GM12878 (cell line): Measurements from ENCODE around the gene OSTC. TPM values are rescaled to one million over a fixed set of nuclear protein-coding genes. Genes with fewer than 3 reads are reported as not detected.
A peak's percentile ranks its signal among the peaks of the same experiment; 100 is the strongest.

Experiments
- ATAC-seq: fragments of 200-7000 bp; cut with Tn5 transposase; 3 replicates; pipeline ENCODE4 v1.9.1; 2020; ENCODE audit warnings: mild to moderate bottlenecking, moderate library complexity
- Bru-seq: library from RNA; stranded (reverse); fragments of 400-500 nt; gene quantifications from one replicate; lab custom pipeline; 2021; lab: Mats Ljungman, UMichigan
- BruChase-seq, 2 experiments: library from RNA; stranded (reverse); fragments of 400-500 nt; gene quantifications; one replicate each; lab custom pipeline; 2021; lab: Mats Ljungman, UMichigan
- BruUV-seq: library from RNA; stranded (reverse); fragments of 400-500 nt; replicated peaks from 2 replicates; lab custom pipeline; 2021; lab: Mats Ljungman, UMichigan
- CTCF ChIA-PET: fragments of 300-600 bp; sonication (Branson Sonifier 250); formaldehyde crosslinking; extraction: SDS; loops from one replicate; lab custom pipeline; 2021; ENCODE audit warnings: inconsistent platforms; lab: Yijun Ruan, JAX
- POLR2A ChIA-PET: fragments of 350-600 bp; formaldehyde crosslinking; extraction: SDS; loops from one replicate; lab custom pipeline; 2021; ENCODE audit warnings: inconsistent platforms; lab: Charles Lee
- RAD21 ChIA-PET: fragments of 300-600 bp; sonication (Branson Sonifier 250); formaldehyde crosslinking; loops from one replicate; lab custom pipeline; 2023; ENCODE audit warnings: antibody characterized with exemption; ENCODE audit not compliant: unreplicated experiment; lab: Charles Lee
- SMC1A ChIA-PET: fragments of 300-600 bp; sonication (Branson Sonifier 250); formaldehyde crosslinking; loops from one replicate; lab custom pipeline; 2023; ENCODE audit not compliant: unreplicated experiment, uncharacterized antibody; lab: Charles Lee
- DNase-seq: peaks from one replicate; pipeline ENCODE4 v3.0.0-alpha.2; 2011; ENCODE audit warnings: low read depth, low spot score
- FAIRE-seq: peaks from 3 replicates; lab custom pipeline; 2011; peaks lifted over from hg19 to GRCh38; lab: Jason Lieb, UNC
- H2AFZ ChIP-seq: 2 replicates; pipeline ENCODE4 v1.6.0; 2011; ENCODE audit warnings: low read depth, low read length, control low read depth; ENCODE audit not compliant: control insufficient read depth
- H3K27ac ChIP-seq: 2 replicates; pipeline ENCODE4 v1.5.1; 2011; ENCODE audit warnings: control low read depth; ENCODE audit not compliant: control insufficient read depth, insufficient read depth
- H3K27me3 ChIP-seq, 2 experiments: replicated peaks in 1 of 2; 2 replicates each; pipeline versions ENCODE4 v1.6.0 to v1.6.1; 2011; ENCODE audit warnings: low read length in 1 of 2; ENCODE audit not compliant: control insufficient read depth in 2 of 2, insufficient read depth in 2 of 2
- H3K36me3 ChIP-seq, 2 experiments: 2 replicates each; pipeline ENCODE4 v1.5.1; 2011; ENCODE audit warnings: low read length in 1 of 2; ENCODE audit not compliant: control insufficient read depth in 2 of 2, insufficient read depth in 2 of 2
- H3K4me1 ChIP-seq: 2 replicates; pipeline ENCODE4 v1.6.1; 2011; ENCODE audit warnings: mild to moderate bottlenecking, low read length, moderate library complexity, mixed read lengths; ENCODE audit not compliant: control insufficient read depth, insufficient read depth
- H3K4me2 ChIP-seq: 2 replicates; pipeline ENCODE4 v1.6.0; 2011; ENCODE audit warnings: control low read depth; ENCODE audit not compliant: control insufficient read depth, insufficient read depth
- H3K4me3 ChIP-seq: fragments of 200-600 bp; sonication (generic); 2 replicates; pipeline ENCODE4 v1.5.1; 2016
- H3K79me2 ChIP-seq: 2 replicates; pipeline ENCODE4 v1.6.0; 2011; ENCODE audit warnings: low read length; ENCODE audit not compliant: control insufficient read depth, insufficient read depth
- H3K9ac ChIP-seq: 2 replicates; pipeline ENCODE4 v1.8.0; 2011; ENCODE audit warnings: low read length, control low read depth, mixed read lengths; ENCODE audit not compliant: control insufficient read depth, insufficient read depth
- H3K9me3 ChIP-seq: replicated peaks from 3 replicates; pipeline ENCODE4 v1.5.1; 2011; ENCODE audit warnings: mild to moderate bottlenecking, low read length; ENCODE audit not compliant: control insufficient read depth, insufficient read depth
- H4K20me1 ChIP-seq: 2 replicates; pipeline ENCODE4 v1.6.0; 2011; ENCODE audit not compliant: control insufficient read depth, insufficient read depth
- ATF7 ChIP-seq: fragments of 450-650 bp; IDR thresholded peaks from 2 replicates; pipeline ENCODE4 v1.6.1; 2016; ENCODE audit warnings: low read depth, mild to moderate bottlenecking
- CBX5 ChIP-seq: sonication (generic); IDR thresholded peaks from 2 replicates; pipeline ENCODE4 v1.6.1; 2016; ENCODE audit warnings: low read depth, moderate library complexity, mild to moderate bottlenecking, inconsistent platforms
- FOS ChIP-seq: IDR thresholded peaks from 3 replicates; pipeline ENCODE4 v1.6.1; 2011; ENCODE audit warnings: borderline replicate concordance; ENCODE audit not compliant: insufficient read length; ENCODE audit errors: extremely low read depth
- IKZF1 ChIP-seq: fragments of 450-650 bp; conservative IDR thresholded peaks from 2 replicates; pipeline ENCODE4 v1.6.1; 2017; ENCODE audit warnings: antibody characterized with exemption, mild to moderate bottlenecking
- KDM1A ChIP-seq: fragments of 200-600 bp; sonication (generic); IDR thresholded peaks from 2 replicates; pipeline ENCODE4 v1.6.1; 2016; ENCODE audit warnings: borderline replicate concordance
- MYC ChIP-seq: IDR thresholded peaks from 2 replicates; pipeline ENCODE4 v1.6.1; 2011; ENCODE audit warnings: mild to moderate bottlenecking, low read length, moderate library complexity, inconsistent platforms; ENCODE audit not compliant: insufficient read depth, insufficient replicate concordance, insufficient read length, severe bottlenecking
- PAX5 ChIP-seq: IDR thresholded peaks from 2 replicates; pipeline ENCODE4 v1.6.1; 2011; ENCODE audit warnings: low read depth, low read length, borderline replicate concordance
- POLR2AphosphoS5 ChIP-seq: IDR thresholded peaks from 2 replicates; pipeline ENCODE4 v1.6.1; 2011; ENCODE audit warnings: mild to moderate bottlenecking, low read length, inconsistent platforms
- RB1 ChIP-seq: fragments of 450-650 bp; formaldehyde crosslinking; IDR thresholded peaks from 2 replicates; pipeline ENCODE4 v1.6.1; 2017; ENCODE audit warnings: mild to moderate bottlenecking, borderline replicate concordance
- RELA ChIP-seq: fragments of 450-650 bp; IDR thresholded peaks from 2 replicates; pipeline ENCODE4 v1.8.0; 2014; ENCODE audit warnings: borderline replicate concordance; ENCODE audit not compliant: partially characterized antibody
- SMC3 ChIP-seq: IDR thresholded peaks from 2 replicates; pipeline ENCODE4 v1.6.1; 2011; ENCODE audit warnings: low read length, improper control_type of control experiment, borderline replicate concordance
- SP1 ChIP-seq: IDR thresholded peaks from one replicate; pipeline ENCODE4 v1.6.1; 2011; ENCODE audit warnings: low read depth, low read length
- ZBED1 ChIP-seq: IDR thresholded peaks from 2 replicates; pipeline ENCODE4 v1.6.1; 2016; ENCODE audit warnings: borderline replicate concordance
- ZNF622 ChIP-seq: fragments of 450-650 bp; IDR thresholded peaks from 2 replicates; pipeline ENCODE4 v1.6.1; 2017; ENCODE audit warnings: mild to moderate bottlenecking, inconsistent platforms
- WGBS: methylation state at CpG from one replicate; pipeline ENCODE4 v1.1.6; 2016; ENCODE audit warnings: low lambda C conversion rate; ENCODE audit not compliant: insufficient replicate concordance, insufficient coverage; ENCODE audit errors: missing lambda C conversion rate; 5-methylcytosine and 5-hydroxymethylcytosine counted together
- in situ Hi-C: fragments of 300-500 bp; cut with MboI; formaldehyde crosslinking; loops from 9 replicates; pipeline ENCODE4 v1.14.3; 2018; ENCODE audit warnings: mixed read lengths
- intact Hi-C: fragments of 100-400 bp; cut with micrococcal nuclease; formaldehyde crosslinking; loops from one replicate; pipeline ENCODE4 v1.14.2; 2022; ENCODE audit not compliant: unreplicated experiment
- long read RNA-seq, 2 experiments: library from polyadenylated mRNA; unstranded; transcript quantifications; one replicate each; pipeline ENCODE4 v2.0.0, GENCODE V29; 2019 to 2020
- polyA minus RNA-seq, 3 experiments: library from RNA; depleted of rRNA, polyadenylated mRNA; stranded (reverse); fragments of >200 nt; gene quantifications; 2 replicates each; pipeline ENCODE4 v1.2.3, GENCODE V29; 2011
- polyA plus RNA-seq, 11 experiments: library from polyadenylated mRNA; depleted of rRNA in 4 of 11; unstranded in 6 of 11; stranded (reverse) in 5 of 11; fragments of >200 nt; fragmentation: Nextera tagmentation in 4 of 11; fragmentation: Illumina TruSeq in 1 of 11; extraction: Ambion mirVana in 4 of 11; extraction: Trizol in 1 of 11; gene quantifications; 1 replicate in 1 of 11; 2 replicates in 10 of 11; pipeline versions ENCODE4 v1.2.1 to v1.2.3, GENCODE V29; 2011 to 2016; ENCODE audit warnings: inconsistent platforms in 2 of 11, missing spikeins in 2 of 11, low read depth in 1 of 11
- total RNA-seq, 4 experiments: library from RNA; depleted of rRNA in 3 of 4; stranded (reverse); fragments of >200 nt in 3 of 4; fragmentation: Illumina TruSeq in 1 of 4; extraction: Trizol in 1 of 4; gene quantifications; 2 replicates each; pipeline versions ENCODE4 v1.2.1 to v1.2.3, GENCODE V29; 2013 to 2021
- TF ChIP-seq, protein P1 (sequence below): IDR thresholded peaks from 2 replicates; pipeline ENCODE4 v1.6.1; 2012; ENCODE audit warnings: mild to moderate bottlenecking, low read depth, low read length

Gene OSTC
- 46.6 and 47.8 TPM in 2 replicates for total RNA-seq (2013; cell fraction: nucleolus; rRNA removed)
- total RNA-seq (2014; rRNA removed) (106 and 132 TPM in 2 replicates), total RNA-seq (2014; rRNA removed; fragmentation: Illumina TruSeq; extraction: Trizol) (141 and 148 TPM in 2 replicates), total RNA-seq (2021) (99.5 and 108 TPM in 2 replicates), polyA plus RNA-seq (2011; rRNA removed) (161 and 217 TPM in 2 replicates), polyA plus RNA-seq (2014; fragmentation: Illumina TruSeq; extraction: Trizol) (201 and 229 TPM in 2 replicates), polyA plus RNA-seq (2014; fragmentation: Nextera tagmentation; extraction: Ambion mirVana) (100 to 1,000 TPM; 542 to 681 TPM), polyA plus RNA-seq (2014; rRNA removed) (99.0 and 117 TPM in 2 replicates), polyA plus RNA-seq (2016; fragmentation: Nextera tagmentation; extraction: Ambion mirVana) (100 to 1,000 TPM; 323 to 339 TPM), polyA minus RNA-seq (2011; rRNA and poly(A)+ RNA removed) (72.9 and 74.0 TPM in 2 replicates), Bru-seq, nascent RNA (percentile 92 among the genes with signal in this experiment), BruChase-seq, experiment 1, labeled RNA remaining after a 6-hour chase (percentile 94 among the genes with signal in this experiment), BruChase-seq, experiment 2, labeled RNA remaining after a 2-hour chase (percentile 93 among the genes with signal in this experiment)
- 122 TPM for polyA plus RNA-seq (2011; ENCODE audit: low read depth)
- 89.1 and 103 TPM in 2 replicates for polyA plus RNA-seq (2011; cell fraction: cytosol; rRNA removed)
- 38.8 and 45.9 TPM in 2 replicates for polyA plus RNA-seq (2011; cell fraction: nucleus; rRNA removed)
- polyA plus RNA-seq (2012), result 159 and 171 TPM in 2 replicates
- 23.3 and 25.9 TPM in 2 replicates for polyA minus RNA-seq (2011; cell fraction: cytosol; rRNA and poly(A)+ RNA removed)
- 14.9 and 15.6 TPM in 2 replicates for polyA minus RNA-seq (2011; cell fraction: nucleus; rRNA and poly(A)+ RNA removed)
- long read RNA-seq, experiment 1, transcript OSTC-201 (4 exons, 1,077 nt), result major isoform, 129 of 139 reads
- long read RNA-seq, experiment 1, transcript OSTC-205 (3 exons, 876 nt), result minor isoform, 8 of 139 reads
- long read RNA-seq, experiment 1, partial matches to known transcripts, result 1 of 139 reads
- long read RNA-seq, experiment 1, other reads (novel, unspliced or antisense), result 0 of 139 reads
- long read RNA-seq, experiment 2, transcript OSTC-201 (4 exons, 1,077 nt), result major isoform, 676 of 709 reads
- long read RNA-seq, experiment 2, transcript OSTC-205 (3 exons, 876 nt), result minor isoform, 18 of 709 reads
- long read RNA-seq, experiment 2, partial matches to known transcripts, result 6 of 709 reads
- long read RNA-seq, experiment 2, other reads (novel, unspliced or antisense), result 9 of 709 reads

DNA sequence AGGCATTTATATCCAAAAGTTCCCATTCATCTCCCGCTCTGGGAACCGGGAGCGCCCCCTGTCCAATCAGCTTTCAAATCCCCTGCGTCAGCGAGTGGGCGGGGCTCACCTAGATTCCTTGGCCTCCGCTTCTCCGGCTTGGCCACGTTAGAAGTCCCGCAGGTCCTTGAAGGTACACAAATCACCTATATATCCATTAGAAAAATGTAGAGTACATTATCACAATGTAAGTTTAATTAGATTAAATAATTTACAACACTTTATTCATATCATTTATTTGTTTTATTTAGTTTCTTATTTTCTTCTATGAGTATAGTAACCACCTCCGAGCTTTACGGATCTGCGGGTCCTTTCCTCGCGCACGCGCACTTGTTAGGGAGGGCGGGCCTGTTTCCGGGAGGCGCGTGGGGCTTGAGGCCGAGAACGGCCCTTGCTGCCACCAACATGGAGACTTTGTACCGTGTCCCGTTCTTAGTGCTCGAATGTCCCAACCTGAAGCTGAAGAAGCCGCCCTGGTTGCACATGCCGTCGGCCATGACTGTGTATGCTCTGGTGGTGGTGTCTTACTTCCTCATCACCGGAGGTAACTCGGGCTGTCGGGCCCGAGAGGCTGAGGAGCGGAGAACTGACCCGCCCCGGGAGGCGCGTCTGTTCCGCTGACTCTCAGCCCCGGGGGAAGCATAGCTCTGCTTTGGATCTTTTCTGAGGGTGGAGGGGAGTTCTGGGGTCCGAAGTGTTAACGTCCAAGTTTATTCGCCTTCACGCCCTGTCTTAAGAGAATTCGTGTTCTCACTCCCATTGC, at the start of gene OSTC:
TSS of gene OSTC (plus strand) at position 388 of the 802 bp plus-strand sequence. CDS start at position 445, 57 bp downstream.
- Histone ChIP-seq H3K27me3 (no peaks in the 10 kb centered on the region), H3K4me1 (peaks cover 6% of the 10 kb centered on the region; the same call in 1 of the 2 replicates), H3K4me3 (peak within 1 kb of the TSS; percentile 84), H4K20me1 (no peaks in the 10 kb centered on the region), H3K4me2 (peak within 1 kb of the TSS; percentile 80), H2AFZ (peak within 1 kb of the TSS; percentile 95), H3K9me3 (no peaks in the 10 kb centered on the region), H3K79me2 (peaks cover 44% of the 10 kb centered on the region), H3K27ac (peak within 1 kb of the TSS; percentile 86), H3K9ac (peak within 1 kb of the TSS; percentile 98), H3K36me3 (no peaks in the 10 kb centered on the region)
- FAIRE-seq (peak; percentile 87), ATAC-seq (peak; percentile 92), DNase-seq (peak; percentile 63)
- BruUV-seq, result TSS peak; percentile 87
- in situ Hi-C loops (no loop called here), intact Hi-C loops (loop anchor here (2.0 kb wide), 1 partner anchor 30 kb away; the partner anchor contains the start of gene RPL34)
- POLR2A ChIA-PET, result interaction anchor here (0.6 to 5.0 kb wide), 5 partner anchors 18 to 793 kb away, joined by 3 to 31 read pairs (median 3); partner anchors contain the start of gene RPL34
- WGBS, result under 1% methylated on average over 45 of the region's 45 CpGs
- CTCF ChIA-PET, result interaction anchor here (0.5 to 3.1 kb wide), 4 partner anchors 17 to 659 kb away, joined by 3 to 14 read pairs (median 6); partner anchors contain the start of gene RPL34
- SMC1A ChIA-PET, result interaction anchor here (0.6 to 3.3 kb wide), 6 partner anchors 9 to 660 kb away, joined by 3 to 16 read pairs (median 4); partner anchors contain the start of gene RPL34
- RAD21 ChIA-PET, result interaction anchor here (0.7 to 2.6 kb wide), 3 partner anchors 30 to 783 kb away, joined by 3 to 11 read pairs (median 3); partner anchors contain the start of genes RPL34 and SEC24B
- TF ChIP-seq ZBED1 (no peak), CBX5 (no peak), IKZF1 (peak; percentile 72), FOS (no peak), ATF7 (peak; percentile 83), MYC (peak; percentile 82), RELA (no peak), KDM1A (no peak), RB1 (no peak; the same call in 1 of the 2 replicates), SMC3 (no peak), SP1 (peak; percentile 67), ZNF622 (no peak), POLR2AphosphoS5 (peak; percentile 92), PAX5 (no peak)
- TF ChIP-seq, protein P1, sequence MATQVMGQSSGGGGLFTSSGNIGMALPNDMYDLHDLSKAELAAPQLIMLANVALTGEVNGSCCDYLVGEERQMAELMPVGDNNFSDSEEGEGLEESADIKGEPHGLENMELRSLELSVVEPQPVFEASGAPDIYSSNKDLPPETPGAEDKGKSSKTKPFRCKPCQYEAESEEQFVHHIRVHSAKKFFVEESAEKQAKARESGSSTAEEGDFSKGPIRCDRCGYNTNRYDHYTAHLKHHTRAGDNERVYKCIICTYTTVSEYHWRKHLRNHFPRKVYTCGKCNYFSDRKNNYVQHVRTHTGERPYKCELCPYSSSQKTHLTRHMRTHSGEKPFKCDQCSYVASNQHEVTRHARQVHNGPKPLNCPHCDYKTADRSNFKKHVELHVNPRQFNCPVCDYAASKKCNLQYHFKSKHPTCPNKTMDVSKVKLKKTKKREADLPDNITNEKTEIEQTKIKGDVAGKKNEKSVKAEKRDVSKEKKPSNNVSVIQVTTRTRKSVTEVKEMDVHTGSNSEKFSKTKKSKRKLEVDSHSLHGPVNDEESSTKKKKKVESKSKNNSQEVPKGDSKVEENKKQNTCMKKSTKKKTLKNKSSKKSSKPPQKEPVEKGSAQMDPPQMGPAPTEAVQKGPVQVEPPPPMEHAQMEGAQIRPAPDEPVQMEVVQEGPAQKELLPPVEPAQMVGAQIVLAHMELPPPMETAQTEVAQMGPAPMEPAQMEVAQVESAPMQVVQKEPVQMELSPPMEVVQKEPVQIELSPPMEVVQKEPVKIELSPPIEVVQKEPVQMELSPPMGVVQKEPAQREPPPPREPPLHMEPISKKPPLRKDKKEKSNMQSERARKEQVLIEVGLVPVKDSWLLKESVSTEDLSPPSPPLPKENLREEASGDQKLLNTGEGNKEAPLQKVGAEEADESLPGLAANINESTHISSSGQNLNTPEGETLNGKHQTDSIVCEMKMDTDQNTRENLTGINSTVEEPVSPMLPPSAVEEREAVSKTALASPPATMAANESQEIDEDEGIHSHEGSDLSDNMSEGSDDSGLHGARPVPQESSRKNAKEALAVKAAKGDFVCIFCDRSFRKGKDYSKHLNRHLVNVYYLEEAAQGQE, result no peak
